ENCODE results near the gene SREK1IP1.

GRCh38 chr5:64671678-64672077, 96.8 kb downstream of the SREK1IP1 start:
- TF ChIP-seq EZH2 (IDR thresholded peaks at IDR 0.05; ENCODE audit: insufficient read depth, poor library complexity, severe bottlenecking) (no peak), EZH2phosphoT487 (IDR thresholded peaks at IDR 0.05; ENCODE audit: insufficient read depth, low read depth) (no peak)
